ENCODE data around the gene RBM6.

Gene RBM6

DNA sequence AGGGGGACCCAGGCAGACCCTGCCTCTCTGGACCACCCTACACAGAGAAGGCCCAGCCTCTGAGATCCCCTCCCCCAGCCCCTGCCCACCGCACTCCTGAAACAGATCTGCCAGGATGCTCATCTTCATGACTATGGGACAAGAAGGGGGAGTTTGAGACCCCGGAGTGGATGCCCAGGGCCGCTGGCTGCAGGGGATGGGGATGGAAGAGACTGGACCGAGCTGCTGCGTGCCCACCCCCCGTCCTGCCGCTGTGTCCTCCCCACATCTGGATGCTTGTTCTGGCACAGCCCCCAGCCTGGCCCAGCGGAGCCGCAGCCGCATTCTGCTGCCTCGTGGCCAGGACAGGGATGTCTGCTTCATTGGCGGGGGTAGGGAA, 184.8 kb downstream of the RBM6 start:
- no peak for DNase-seq

- no peak for DNase-seq
Measured at GRCh38 chr3:50125541-50126286, 185.8 kb downstream of the RBM6 start.

GRCh38 chr3:50126287-50127211, 186.6 kb downstream of the RBM6 start:
- DNase-seq = no peak

Data from hypothalamus (tissue), 51 donors.